Measurements from ENCODE around the gene AREL1. TPM values are rescaled to one million over a fixed set of nuclear protein-coding genes. Genes with fewer than 3 reads are reported as not detected.

AREL1 gene
- total and polyA plus RNA-seq, 9 donors, result 13.9 to 23.4 (median 18.5) TPM

DNA sequence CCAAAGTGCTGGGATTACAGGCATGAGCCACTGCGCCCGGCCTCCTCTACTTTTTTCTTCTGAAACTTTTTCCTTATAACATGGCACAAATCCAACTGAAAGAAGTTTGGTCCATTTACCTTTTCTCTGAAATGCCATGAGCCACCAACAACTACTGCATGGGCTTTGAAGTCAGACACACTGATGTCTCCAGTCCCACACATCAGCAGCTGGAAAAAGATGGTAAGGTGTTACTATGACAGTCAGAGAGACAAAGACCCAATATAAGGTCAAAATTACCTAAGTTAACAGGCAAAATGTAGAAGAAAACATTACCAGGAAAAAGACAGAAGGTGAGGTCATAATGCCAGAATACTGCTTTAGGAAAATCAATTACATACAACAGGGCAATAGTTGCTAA, 48.2 kb downstream of the AREL1 start:
- no peak for DNase-seq
- H3K4me1 ChIP-seq (ENCODE audit: control insufficient read depth, insufficient read depth, low read length), result no peaks in the 10 kb centered on the region
- no peak overlapping the region for H3K27ac ChIP-seq (ENCODE audit: low read length)
- 92% methylated on average over 2 of the region's 2 CpGs for WGBS (ENCODE audit: insufficient coverage)
- H3K27me3 ChIP-seq (ENCODE audit: control insufficient read depth, insufficient read depth, low read length), result no peaks in the 10 kb centered on the region
- peaks cover 64% of the 10 kb centered on the region for H3K36me3 ChIP-seq (ENCODE audit: control insufficient read depth, insufficient read depth, low read length)
- no peak overlapping the region for H3K4me3 ChIP-seq (ENCODE audit: low read length)
- no peaks in the 10 kb centered on the region for H3K9me3 ChIP-seq (replicated peaks; ENCODE audit: control insufficient read depth, low read depth, low read length)

DNA sequence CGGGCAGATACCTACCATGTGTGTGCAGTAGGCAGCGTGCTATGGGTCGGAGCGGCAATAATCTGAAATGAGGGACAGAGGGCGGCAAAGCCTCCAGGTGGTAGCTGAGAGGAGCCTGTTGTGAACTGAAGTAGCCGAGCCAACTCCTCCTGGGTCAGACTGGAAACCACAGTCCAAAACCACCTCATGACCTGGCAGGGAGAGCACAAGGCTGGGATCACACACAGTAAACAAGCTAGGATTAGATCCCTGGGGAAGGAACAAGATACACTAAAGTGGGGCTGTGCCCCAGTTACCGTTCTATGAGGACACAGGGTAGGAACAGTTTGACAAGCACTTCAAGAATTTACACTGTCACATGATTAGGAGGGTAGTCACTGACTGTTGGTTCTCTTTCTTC, 49.0 kb downstream of the AREL1 start:
- WGBS (ENCODE audit: insufficient coverage), result 100% methylated on average over 1 of the region's 7 CpGs
- Histone ChIP-seq H3K36me3 (ENCODE audit: control insufficient read depth, insufficient read depth, low read length) (peaks cover 60% of the 10 kb centered on the region), H3K9me3 (replicated peaks; ENCODE audit: control insufficient read depth, low read depth, low read length) (no peaks in the 10 kb centered on the region), H3K4me3 (ENCODE audit: low read length) (no peak overlapping the region), H3K27ac (ENCODE audit: low read length) (no peak overlapping the region), H3K4me1 (ENCODE audit: control insufficient read depth, insufficient read depth, low read length) (no peaks in the 10 kb centered on the region), H3K27me3 (ENCODE audit: control insufficient read depth, insufficient read depth, low read length) (no peaks in the 10 kb centered on the region)
- no peak for DNase-seq

DNA sequence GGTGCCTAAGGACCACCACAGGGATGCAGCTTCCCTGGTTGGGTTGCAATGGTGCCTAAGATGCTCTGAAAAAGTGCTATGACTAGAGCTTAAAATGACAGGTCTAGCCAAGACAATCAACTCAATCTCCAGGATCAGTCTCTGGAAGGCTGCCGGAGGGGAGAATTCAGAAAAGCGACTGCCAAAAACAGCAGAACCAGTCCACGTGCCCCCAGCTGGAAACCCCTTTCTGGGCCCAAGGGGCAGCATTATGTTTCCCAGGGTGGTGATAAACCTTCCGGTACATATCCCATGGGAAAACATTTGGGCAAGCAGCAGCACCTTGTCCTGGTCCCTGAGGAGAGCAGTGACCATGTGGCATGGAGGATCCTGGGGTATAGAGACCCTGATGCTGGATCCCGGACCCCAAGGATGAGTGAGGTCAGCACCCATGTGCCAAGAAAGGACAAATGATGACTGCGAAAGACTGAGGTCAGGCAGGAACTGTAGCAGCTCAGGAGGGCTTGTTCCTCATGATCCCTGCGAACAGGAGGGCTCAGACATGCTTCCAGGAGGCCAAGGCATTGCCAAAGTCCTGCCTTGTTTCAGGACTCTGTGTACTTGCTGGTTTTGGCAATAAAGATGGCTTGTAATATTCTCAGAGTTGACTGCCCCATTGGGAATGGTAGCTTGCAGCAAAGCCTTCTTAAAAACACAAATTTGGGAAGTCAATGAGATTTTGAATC, 51.0 kb downstream of the AREL1 start:
- Histone ChIP-seq H3K27ac (ENCODE audit: low read length) (no peak overlapping the region), H3K4me3 (ENCODE audit: low read length) (no peak overlapping the region), H3K9me3 (replicated peaks; ENCODE audit: control insufficient read depth, low read depth, low read length) (no peaks in the 10 kb centered on the region), H3K36me3 (ENCODE audit: control insufficient read depth, insufficient read depth, low read length) (peaks cover 57% of the 10 kb centered on the region), H3K27me3 (ENCODE audit: control insufficient read depth, insufficient read depth, low read length) (no peaks in the 10 kb centered on the region), H3K4me1 (ENCODE audit: control insufficient read depth, insufficient read depth, low read length) (no peaks in the 10 kb centered on the region)
- 84% methylated on average over 7 of the region's 7 CpGs for WGBS (ENCODE audit: insufficient coverage)
- DNase-seq, result no peak

DNA sequence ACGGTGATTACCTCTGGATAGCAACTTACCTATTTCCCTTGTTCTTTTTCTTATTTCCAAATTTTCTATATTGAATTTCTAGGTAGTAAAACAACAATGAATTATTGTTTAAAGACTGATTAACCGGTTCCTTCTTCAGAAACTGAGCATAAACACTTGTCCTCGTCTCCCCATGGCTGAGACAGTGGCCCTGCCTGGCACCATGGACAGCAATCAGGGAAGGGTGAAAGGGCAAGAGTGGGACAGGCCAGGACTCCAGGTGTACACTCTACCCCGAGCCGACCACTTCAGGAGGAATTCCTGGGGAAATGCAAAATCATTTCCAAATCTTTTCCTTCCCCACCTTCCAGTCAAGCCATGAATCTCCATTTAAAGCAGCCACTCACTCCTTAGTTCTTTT, 52.0 kb downstream of the AREL1 start:
- WGBS (ENCODE audit: insufficient coverage), result 86% methylated on average over 3 of the region's 5 CpGs
- H3K4me1 ChIP-seq (ENCODE audit: control insufficient read depth, insufficient read depth, low read length), result no peaks in the 10 kb centered on the region
- H3K36me3 ChIP-seq (ENCODE audit: control insufficient read depth, insufficient read depth, low read length), result peaks cover 63% of the 10 kb centered on the region
- no peaks in the 10 kb centered on the region for H3K27me3 ChIP-seq (ENCODE audit: control insufficient read depth, insufficient read depth, low read length)
- no peak for DNase-seq
- no peak overlapping the region for H3K27ac ChIP-seq (ENCODE audit: low read length)
- H3K4me3 ChIP-seq (ENCODE audit: low read length), result no peak overlapping the region
- H3K9me3 ChIP-seq (replicated peaks; ENCODE audit: control insufficient read depth, low read depth, low read length), result no peaks in the 10 kb centered on the region

DNA sequence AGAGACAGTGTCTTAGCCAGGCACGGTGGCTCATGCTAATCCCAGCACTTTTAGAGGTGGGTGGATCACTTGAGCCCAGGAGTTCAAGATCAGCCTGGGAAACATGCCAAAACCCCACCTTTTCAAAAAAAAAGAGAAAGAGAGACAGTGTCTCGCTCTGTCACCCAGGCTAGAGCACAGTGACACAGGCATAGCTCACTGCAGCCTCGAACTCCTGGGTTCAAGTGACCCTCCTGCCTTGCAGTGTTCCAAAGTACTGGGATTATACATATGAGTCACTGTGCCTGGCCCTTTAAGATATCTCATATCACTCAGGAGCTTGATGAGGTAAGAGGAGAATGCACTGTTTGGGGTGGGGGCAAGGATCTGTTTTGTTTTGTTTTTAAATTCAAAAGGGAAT, 52.7 kb downstream of the AREL1 start:
- Histone ChIP-seq H3K4me3 (ENCODE audit: low read length) (no peak overlapping the region), H3K36me3 (ENCODE audit: control insufficient read depth, insufficient read depth, low read length) (peaks cover 58% of the 10 kb centered on the region), H3K4me1 (ENCODE audit: control insufficient read depth, insufficient read depth, low read length) (no peaks in the 10 kb centered on the region), H3K27ac (ENCODE audit: low read length) (no peak overlapping the region), H3K9me3 (replicated peaks; ENCODE audit: control insufficient read depth, low read depth, low read length) (no peaks in the 10 kb centered on the region), H3K27me3 (ENCODE audit: control insufficient read depth, insufficient read depth, low read length) (no peaks in the 10 kb centered on the region)
- DNase-seq, result no peak
- WGBS (ENCODE audit: insufficient coverage), result 57% methylated on average over 1 of the region's 3 CpGs

DNA sequence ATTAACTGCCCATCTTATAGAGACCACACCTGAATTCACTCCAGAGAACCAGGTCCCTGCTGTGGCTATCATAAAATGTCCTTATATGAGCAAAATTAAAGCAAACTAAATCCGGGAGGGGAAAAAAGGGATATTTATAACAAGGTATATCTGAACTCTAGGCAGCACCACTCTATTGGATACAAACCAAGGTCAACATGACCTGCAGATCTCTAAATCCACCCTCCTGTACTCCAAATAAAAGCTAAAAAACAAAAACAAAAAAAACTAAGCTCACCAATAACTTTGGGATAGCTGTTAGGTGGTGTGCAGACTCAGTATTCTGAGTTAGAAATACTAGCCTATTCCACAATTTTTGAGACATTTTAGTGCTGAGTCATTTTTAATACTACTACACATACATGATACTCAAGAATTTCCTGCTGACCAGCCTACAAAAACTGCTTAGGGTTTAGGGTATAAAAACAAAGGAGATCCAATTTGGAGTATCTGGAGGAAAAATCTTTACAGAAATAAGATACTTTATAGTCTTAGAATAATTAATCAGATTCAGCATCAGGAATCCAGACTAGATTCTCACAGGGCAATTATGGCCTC, 54.2 kb downstream of the AREL1 start:
- no peak for DNase-seq
- Histone ChIP-seq H3K36me3 (ENCODE audit: control insufficient read depth, insufficient read depth, low read length) (peaks cover 50% of the 10 kb centered on the region), H3K4me3 (ENCODE audit: low read length) (no peak overlapping the region), H3K27me3 (ENCODE audit: control insufficient read depth, insufficient read depth, low read length) (no peaks in the 10 kb centered on the region), H3K4me1 (ENCODE audit: control insufficient read depth, insufficient read depth, low read length) (no peaks in the 10 kb centered on the region), H3K9me3 (replicated peaks; ENCODE audit: control insufficient read depth, low read depth, low read length) (no peaks in the 10 kb centered on the region), H3K27ac (ENCODE audit: low read length) (no peak overlapping the region)
- no CpG with 5 or more reads among the region's 1 CpG for WGBS (ENCODE audit: insufficient coverage)

DNA sequence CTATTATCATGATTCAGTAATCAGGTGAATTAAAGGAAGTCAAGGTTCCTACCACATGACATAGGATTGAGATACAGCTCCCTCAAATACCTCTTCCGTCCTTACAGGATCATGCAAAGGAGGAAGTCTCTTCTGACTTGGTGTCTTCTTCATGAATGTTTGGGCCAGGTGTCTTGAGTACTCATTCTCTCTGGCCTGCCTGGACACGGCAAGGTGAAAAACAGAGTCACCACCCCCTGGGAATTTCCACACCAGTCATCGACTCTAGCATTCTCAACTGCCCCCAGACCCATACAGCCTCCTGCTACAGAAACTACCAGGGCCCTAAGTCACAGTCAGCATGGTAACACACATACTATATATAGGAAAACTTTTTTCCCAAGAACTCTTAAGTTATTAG, 55.9 kb downstream of the AREL1 start:
- H3K27ac ChIP-seq (ENCODE audit: low read length), result no peak overlapping the region
- H3K4me3 ChIP-seq (ENCODE audit: low read length), result no peak overlapping the region
- H3K36me3 ChIP-seq (ENCODE audit: control insufficient read depth, insufficient read depth, low read length), result peaks cover 36% of the 10 kb centered on the region
- DNase-seq, result no peak
- no peaks in the 10 kb centered on the region for H3K9me3 ChIP-seq (replicated peaks; ENCODE audit: control insufficient read depth, low read depth, low read length)
- no CpG with 5 or more reads among the region's 3 CpGs for WGBS (ENCODE audit: insufficient coverage)
- no peaks in the 10 kb centered on the region for H3K4me1 ChIP-seq (ENCODE audit: control insufficient read depth, insufficient read depth, low read length)
- H3K27me3 ChIP-seq (ENCODE audit: control insufficient read depth, insufficient read depth, low read length), result no peaks in the 10 kb centered on the region

DNA sequence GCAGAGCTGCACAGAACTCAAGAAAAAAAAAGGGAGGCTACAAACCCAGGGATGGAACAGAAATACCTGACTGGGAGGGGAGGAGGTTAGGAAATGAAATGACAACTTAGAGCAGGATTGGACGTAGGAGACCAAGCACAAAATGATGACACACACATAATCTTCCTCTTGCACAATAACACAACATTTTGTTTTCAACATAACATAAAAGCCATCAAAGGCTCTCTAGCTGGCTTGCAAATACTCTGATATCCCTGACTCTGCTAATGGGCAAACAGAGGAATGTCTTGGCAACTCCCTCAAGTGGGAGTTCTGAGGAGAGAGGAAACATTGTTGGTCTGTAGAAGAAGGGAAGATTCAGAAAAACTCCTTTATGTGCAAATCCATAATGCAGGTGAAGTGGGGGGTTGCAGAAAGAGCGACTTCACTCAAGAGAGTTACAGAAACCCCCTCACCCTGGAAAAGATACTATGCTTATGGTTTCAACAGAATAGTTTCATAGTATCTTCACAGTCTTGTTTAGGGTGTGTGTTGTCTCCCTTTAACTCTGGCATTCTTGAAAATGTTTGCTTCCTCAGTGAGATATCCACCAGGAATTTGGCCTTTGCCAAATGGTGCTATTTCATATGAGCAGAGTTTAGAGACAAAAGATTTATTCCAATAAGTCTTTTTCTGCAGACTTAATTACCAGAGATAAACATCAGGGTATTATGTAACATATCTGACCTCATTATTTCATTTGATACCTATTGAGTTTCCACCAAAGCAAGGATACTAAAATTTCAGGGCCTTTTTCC, 57.1 kb downstream of the AREL1 start:
- H3K4me1 ChIP-seq (ENCODE audit: control insufficient read depth, insufficient read depth, low read length), result no peaks in the 10 kb centered on the region
- H3K27ac ChIP-seq (ENCODE audit: low read length), result no peak overlapping the region
- H3K36me3 ChIP-seq (ENCODE audit: control insufficient read depth, insufficient read depth, low read length), result peaks cover 26% of the 10 kb centered on the region
- H3K4me3 ChIP-seq (ENCODE audit: low read length), result no peak overlapping the region
- no peaks in the 10 kb centered on the region for H3K27me3 ChIP-seq (ENCODE audit: control insufficient read depth, insufficient read depth, low read length)
- no peak for DNase-seq
- WGBS (ENCODE audit: insufficient coverage), result no CpG with 5 or more reads among the region's 2 CpGs
- no peaks in the 10 kb centered on the region for H3K9me3 ChIP-seq (replicated peaks; ENCODE audit: control insufficient read depth, low read depth, low read length)

DNA sequence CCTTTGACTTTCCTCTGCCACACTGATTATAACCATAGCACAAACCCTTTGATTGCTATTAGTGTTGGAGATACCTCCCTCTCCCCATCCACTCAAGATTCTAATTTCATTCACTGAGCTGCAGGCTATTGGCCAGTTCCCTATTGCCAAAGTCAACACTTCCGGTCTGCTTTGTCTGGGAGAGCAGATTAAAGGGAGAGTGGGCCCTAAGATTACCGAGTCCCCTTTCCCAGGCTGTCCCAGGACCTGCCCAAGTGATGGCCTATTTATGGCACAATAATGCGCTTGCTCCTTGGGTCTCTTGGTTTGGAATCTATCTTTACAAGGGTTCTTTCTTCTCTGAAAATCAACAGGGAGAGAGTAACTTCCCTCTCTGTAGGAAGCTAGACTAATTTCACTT, 57.9 kb downstream of the AREL1 start:
- H3K9me3 ChIP-seq (replicated peaks; ENCODE audit: control insufficient read depth, low read depth, low read length), result no peaks in the 10 kb centered on the region
- no peaks in the 10 kb centered on the region for H3K4me1 ChIP-seq (ENCODE audit: control insufficient read depth, insufficient read depth, low read length)
- WGBS (ENCODE audit: insufficient coverage), result no CpG with 5 or more reads among the region's 3 CpGs
- H3K27ac ChIP-seq (ENCODE audit: low read length), result no peak overlapping the region
- no peak overlapping the region for H3K4me3 ChIP-seq (ENCODE audit: low read length)
- no peaks in the 10 kb centered on the region for H3K27me3 ChIP-seq (ENCODE audit: control insufficient read depth, insufficient read depth, low read length)
- H3K36me3 ChIP-seq (ENCODE audit: control insufficient read depth, insufficient read depth, low read length), result peaks cover 20% of the 10 kb centered on the region
- DNase-seq, result no peak

DNA sequence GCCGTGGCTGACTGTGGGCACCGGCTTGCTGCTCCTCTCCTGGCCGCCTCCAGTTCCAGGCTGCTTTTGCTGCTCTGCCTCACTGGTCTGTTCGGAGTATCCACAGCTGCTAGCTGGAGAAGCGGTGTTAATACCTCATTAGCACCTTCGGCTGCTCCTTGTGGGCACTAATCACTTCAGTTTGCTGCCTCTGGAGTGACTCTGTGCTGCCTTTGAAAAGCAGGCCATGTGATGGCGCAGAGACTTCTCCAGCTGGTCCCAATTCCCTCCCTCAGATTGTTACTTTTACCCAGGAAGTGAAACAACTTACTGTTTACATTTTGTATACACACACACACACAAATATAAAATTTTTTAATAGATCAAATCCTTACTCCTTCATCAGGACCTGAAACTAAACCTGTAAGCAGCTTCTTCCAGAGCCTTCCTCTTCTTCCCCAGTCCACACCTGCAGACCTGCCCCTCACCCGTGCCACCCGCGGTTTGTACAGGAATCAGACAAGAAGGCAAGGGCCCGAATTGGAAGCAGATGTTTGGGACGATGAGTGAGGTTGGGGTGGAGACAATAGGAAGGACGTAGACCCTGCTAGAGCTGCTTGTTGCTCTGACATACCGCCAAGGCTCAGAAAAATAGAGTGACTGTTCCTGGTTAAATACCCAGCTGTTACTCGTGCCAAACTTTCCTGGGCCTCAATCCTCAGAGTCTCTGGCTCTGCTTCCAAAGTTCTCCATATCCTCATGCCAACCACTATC, 59.3 kb downstream of the AREL1 start:
- DNase-seq, result no peak
- Histone ChIP-seq H3K4me1 (ENCODE audit: control insufficient read depth, insufficient read depth, low read length) (peaks cover 4% of the 10 kb centered on the region), H3K36me3 (ENCODE audit: control insufficient read depth, insufficient read depth, low read length) (peaks cover 17% of the 10 kb centered on the region), H3K27me3 (ENCODE audit: control insufficient read depth, insufficient read depth, low read length) (no peaks in the 10 kb centered on the region), H3K4me3 (ENCODE audit: low read length) (no peak overlapping the region), H3K9me3 (replicated peaks; ENCODE audit: control insufficient read depth, low read depth, low read length) (no peaks in the 10 kb centered on the region), H3K27ac (ENCODE audit: low read length) (no peak overlapping the region)
- WGBS (ENCODE audit: insufficient coverage), result 42% methylated on average over 9 of the region's 15 CpGs
